CD4-positive, alpha-beta T cell (primary cell): Measurements from ENCODE around the gene GDAP2. TPM values are rescaled to one million over a fixed set of nuclear protein-coding genes. Genes with fewer than 3 reads are reported as not detected.

Experiments used
- ATAC-seq: fragments of 200-7000 bp; cut with Tn5 transposase; one replicate; pipeline ENCODE4 v1.10.0; 2022; ENCODE audit warnings: mild to moderate bottlenecking; ENCODE audit not compliant: poor library complexity
- CTCF ChIA-PET: fragments of 350-600 bp; sonication (Branson Sonifier 250); formaldehyde crosslinking; loops from one replicate; lab custom pipeline; 2021; ENCODE audit warnings: antibody characterized with exemption, inconsistent platforms; lab: Charles Lee
- POLR2A ChIA-PET: fragments of 350-600 bp; sonication (Branson Sonifier 250); formaldehyde crosslinking; loops from one replicate; lab custom pipeline; 2021; ENCODE audit warnings: antibody characterized with exemption, inconsistent platforms; lab: Charles Lee
- DNase-seq, 14 experiments: peaks; one replicate each; pipeline ENCODE4 v3.0.0-alpha.2; 2013 to 2020; ENCODE audit warnings: mixed read lengths in 2 of 14
- H3K27ac ChIP-seq, 2 donors: one replicate each; pipeline versions ENCODE4 v1.5.1 to v1.7.0; 2013; ENCODE audit warnings: low read length in 2 of 2, low read depth in 1 of 2, mild to moderate bottlenecking in 1 of 2
- H3K27me3 ChIP-seq, 2 experiments: 1 replicate in 1 of 2; 2 replicates in 1 of 2; pipeline versions ENCODE4 v1.6.1 to v1.7.0; 2013; ENCODE audit warnings: low read length in 2 of 2, control low read depth in 1 of 2, mild to moderate bottlenecking in 1 of 2, moderate library complexity in 1 of 2; ENCODE audit not compliant: insufficient read depth in 2 of 2, control insufficient read depth in 1 of 2
- H3K36me3 ChIP-seq: one replicate; pipeline ENCODE4 v1.6.1; 2013; ENCODE audit warnings: low read length, control low read depth; ENCODE audit not compliant: insufficient read depth
- H3K4me1 ChIP-seq: one replicate; pipeline ENCODE4 v1.6.1; 2013; ENCODE audit warnings: low read length, control low read depth; ENCODE audit not compliant: insufficient read depth
- H3K4me3 ChIP-seq: one replicate; pipeline ENCODE4 v1.5.1; 2013; ENCODE audit warnings: mild to moderate bottlenecking, low read length, moderate library complexity
- H3K9me3 ChIP-seq, 2 experiments: 1 replicate in 1 of 2; 2 replicates in 1 of 2; pipeline versions ENCODE4 v1.6.1 to v1.7.0; 2013; ENCODE audit warnings: low read length in 2 of 2, mild to moderate bottlenecking in 2 of 2, control low read depth in 1 of 2, moderate library complexity in 1 of 2; ENCODE audit not compliant: control insufficient read depth in 1 of 2, insufficient read depth in 1 of 2
- H3K27ac Mint-ChIP-seq: one replicate; pipeline ENCODE4 v1.8.0; 2020; ENCODE audit warnings: mixed read lengths
- H3K27me3 Mint-ChIP-seq: one replicate; pipeline ENCODE4 v1.8.0; 2021; ENCODE audit warnings: mixed read lengths
- H3K36me3 Mint-ChIP-seq: one replicate; pipeline ENCODE4 v1.8.0; 2021; ENCODE audit warnings: low read depth, mixed read lengths
- H3K4me1 Mint-ChIP-seq: one replicate; pipeline ENCODE4 v1.8.0; 2021; ENCODE audit warnings: low read depth, mixed read lengths
- H3K4me3 Mint-ChIP-seq: one replicate; pipeline ENCODE4 v1.8.0; 2020; ENCODE audit warnings: mild to moderate bottlenecking, mixed read lengths
- H3K9me3 Mint-ChIP-seq: one replicate; pipeline ENCODE4 v1.8.0; 2020; ENCODE audit warnings: mixed read lengths
- intact Hi-C, 2 experiments: fragments of 100-400 bp; cut with DNase I in 1 of 2; cut with micrococcal nuclease in 1 of 2; formaldehyde crosslinking; loops; one replicate each; pipeline versions ENCODE4 v1.15.1 to v1.9.0; 2023 to 2025; cut with DNase I, micrococcal nuclease
- total RNA-seq, 174 experiments: library from RNA in 2 of 174; stranded (reverse) in 2 of 174; gene quantifications; one replicate each; pipeline ENCODE4 v1.2.3 and lab custom pipeline; 2021 to 2026
- TF ChIP-seq, protein P1 (sequence below): fragments of 200-600 bp; IDR thresholded peaks from one replicate; pipeline ENCODE4 v1.8.0; 2022; ENCODE audit warnings: antibody characterized with exemption, mild to moderate bottlenecking

GDAP2 gene
- total RNA-seq, 2 experiments from 2014 or later: 18.1 to 18.9 TPM

DNA sequence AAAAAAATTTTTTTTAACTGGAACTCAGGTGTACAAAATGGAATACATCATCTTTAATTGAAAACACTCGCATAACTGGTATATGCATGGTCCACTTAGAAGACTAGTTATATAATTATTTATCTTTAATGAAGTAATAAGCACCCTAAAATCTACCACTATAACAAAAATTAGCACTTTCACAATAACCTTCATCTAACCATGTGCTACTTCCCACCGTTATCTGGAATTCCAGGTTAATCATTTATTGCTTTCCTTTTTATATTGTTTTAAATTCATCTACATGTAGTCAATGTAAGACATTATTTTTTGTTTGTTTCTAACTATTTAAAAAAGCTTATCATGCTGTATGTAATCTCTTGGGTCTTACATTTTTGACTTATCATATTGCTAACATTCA, 39.0 kb downstream of the GDAP2 start:
- Histone ChIP-seq H3K27me3 (no peaks in the 10 kb centered on the region), H3K36me3 (peaks cover 12% of the 10 kb centered on the region), H3K4me3 (no peak overlapping the region), H3K9me3 (no peaks in the 10 kb centered on the region), H3K27ac (no peak overlapping the region), H3K4me1 (no peaks in the 10 kb centered on the region)
- ATAC-seq: no peak
- Mint-ChIP-seq H3K36me3 (peaks cover 69% of the 10 kb centered on the region), H3K4me3 (no peak overlapping the region), H3K9me3 (no peaks in the 10 kb centered on the region), H3K27me3 (no peaks in the 10 kb centered on the region), H3K27ac (no peak overlapping the region), H3K4me1 (no peaks in the 10 kb centered on the region)
- ChIA-PET CTCF (no interaction called here), POLR2A (no interaction called here)
- DNase-seq: no peak
- TF ChIP-seq, protein P1, sequence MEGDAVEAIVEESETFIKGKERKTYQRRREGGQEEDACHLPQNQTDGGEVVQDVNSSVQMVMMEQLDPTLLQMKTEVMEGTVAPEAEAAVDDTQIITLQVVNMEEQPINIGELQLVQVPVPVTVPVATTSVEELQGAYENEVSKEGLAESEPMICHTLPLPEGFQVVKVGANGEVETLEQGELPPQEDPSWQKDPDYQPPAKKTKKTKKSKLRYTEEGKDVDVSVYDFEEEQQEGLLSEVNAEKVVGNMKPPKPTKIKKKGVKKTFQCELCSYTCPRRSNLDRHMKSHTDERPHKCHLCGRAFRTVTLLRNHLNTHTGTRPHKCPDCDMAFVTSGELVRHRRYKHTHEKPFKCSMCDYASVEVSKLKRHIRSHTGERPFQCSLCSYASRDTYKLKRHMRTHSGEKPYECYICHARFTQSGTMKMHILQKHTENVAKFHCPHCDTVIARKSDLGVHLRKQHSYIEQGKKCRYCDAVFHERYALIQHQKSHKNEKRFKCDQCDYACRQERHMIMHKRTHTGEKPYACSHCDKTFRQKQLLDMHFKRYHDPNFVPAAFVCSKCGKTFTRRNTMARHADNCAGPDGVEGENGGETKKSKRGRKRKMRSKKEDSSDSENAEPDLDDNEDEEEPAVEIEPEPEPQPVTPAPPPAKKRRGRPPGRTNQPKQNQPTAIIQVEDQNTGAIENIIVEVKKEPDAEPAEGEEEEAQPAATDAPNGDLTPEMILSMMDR: no peak
- intact Hi-C loops: loop anchor here (10.0 kb wide), 3 partner anchors 136 to 1254 kb away; partner anchors contain the start of genes TTF2 (in 1 of the 2) and WARS2 (in 1 of the 2)

DNA sequence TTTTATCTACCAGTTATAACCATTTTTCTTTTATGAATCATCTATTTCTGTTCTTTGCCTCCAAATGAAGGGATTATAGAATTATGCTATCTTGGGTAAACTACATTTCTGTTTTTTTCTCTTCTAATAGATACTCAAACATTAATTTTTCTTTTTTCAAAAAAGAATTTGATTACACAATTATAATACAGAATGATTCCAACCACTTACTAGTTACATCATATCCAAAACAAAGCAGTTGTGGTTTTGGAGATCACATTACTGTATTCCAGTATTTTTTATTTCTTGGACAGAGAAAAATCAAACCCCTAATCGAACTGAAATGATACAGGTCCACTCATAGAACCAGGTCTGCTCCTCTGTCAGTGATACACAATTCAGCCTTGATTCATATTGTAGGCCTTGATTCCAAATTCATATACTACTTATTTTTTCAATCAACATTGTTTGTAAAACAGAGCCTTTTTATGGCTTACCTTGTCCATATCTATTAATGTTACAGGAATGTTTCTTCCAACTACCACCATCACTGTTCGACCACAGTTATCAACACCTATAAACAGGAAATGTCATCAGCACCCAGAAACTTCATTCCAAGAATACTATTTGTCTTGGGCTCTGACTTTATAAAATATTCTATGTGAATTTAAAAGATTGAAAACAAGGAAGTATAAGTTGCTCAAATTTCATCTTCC, 43.2 kb downstream of the GDAP2 start:
- H3K4me1 Mint-ChIP-seq: no peaks in the 10 kb centered on the region
- H3K27ac Mint-ChIP-seq: no peak overlapping the region
- DNase-seq: no peak
- ChIA-PET CTCF (no interaction called here), POLR2A (no interaction called here)
- Histone ChIP-seq H3K4me1 (no peaks in the 10 kb centered on the region), H3K4me3 (no peak overlapping the region), H3K27me3 (no peaks in the 10 kb centered on the region), H3K27ac (no peak overlapping the region), H3K36me3 (peaks cover 24% of the 10 kb centered on the region), H3K9me3 (no peaks in the 10 kb centered on the region)
- peaks cover 81% of the 10 kb centered on the region for H3K36me3 Mint-ChIP-seq
- H3K27me3 Mint-ChIP-seq: no peaks in the 10 kb centered on the region
- H3K9me3 Mint-ChIP-seq: no peaks in the 10 kb centered on the region
- intact Hi-C loops: no loop called here
- ATAC-seq: no peak
- no peak overlapping the region for H3K4me3 Mint-ChIP-seq
- TF ChIP-seq, protein P1: no peak

DNA sequence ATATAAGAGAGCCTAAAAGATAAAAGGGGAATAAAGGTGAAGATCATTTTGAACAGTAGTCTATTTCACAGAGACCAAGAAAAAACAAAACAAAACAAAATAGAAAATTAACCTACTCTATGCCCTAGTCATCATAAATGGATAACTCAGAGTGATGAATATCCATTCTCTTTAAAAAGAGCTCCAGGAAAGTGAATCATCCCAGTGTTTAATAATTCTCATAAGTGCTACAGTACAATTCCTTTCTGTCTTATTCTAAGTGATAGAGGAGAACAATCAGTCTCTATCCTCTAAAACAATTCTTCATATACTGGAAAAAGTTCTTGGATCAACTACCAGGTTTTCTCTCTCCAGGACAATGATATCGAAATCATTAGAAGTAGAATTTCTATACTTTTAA, 45.8 kb downstream of the GDAP2 start:
- Histone ChIP-seq H3K27ac (no peak overlapping the region), H3K4me1 (no peaks in the 10 kb centered on the region), H3K9me3 (no peaks in the 10 kb centered on the region), H3K27me3 (no peaks in the 10 kb centered on the region), H3K4me3 (no peak overlapping the region), H3K36me3 (peaks cover 50% of the 10 kb centered on the region)
- no peak overlapping the region for H3K4me3 Mint-ChIP-seq
- H3K4me1 Mint-ChIP-seq: no peaks in the 10 kb centered on the region
- ChIA-PET POLR2A (no interaction called here), CTCF (no interaction called here)
- TF ChIP-seq, protein P1: no peak
- DNase-seq (no peak), ATAC-seq (no peak)
- H3K27ac Mint-ChIP-seq: no peak overlapping the region
- peaks cover 60% of the 10 kb centered on the region for H3K36me3 Mint-ChIP-seq
- H3K9me3 Mint-ChIP-seq: no peaks in the 10 kb centered on the region
- no peaks in the 10 kb centered on the region for H3K27me3 Mint-ChIP-seq
- intact Hi-C loops: no loop called here
